22Rv1 (cell line): Measurements from ENCODE around the gene MAP3K3.

ENCODE experiments used
- CTCF ChIP-seq: fragments of 450-650 bp; IDR thresholded peaks from 2 replicates; pipeline ENCODE4 v1.5.1; 2017; ENCODE audit warnings: mild to moderate bottlenecking
- ZFX ChIP-seq: fragments of 450-650 bp; IDR thresholded peaks from 2 replicates; pipeline ENCODE4 v1.6.1; 2017; ENCODE audit warnings: antibody characterized with exemption, borderline replicate concordance

- TF ChIP-seq CTCF (no peak), ZFX (no peak)
These were observed 118.9 kb downstream of the MAP3K3 start for GRCh38 chr17:63741143-63741407.
